Heart left ventricle (tissue), 13 donors: Measurements from ENCODE around the gene GABBR2.

Source experiments
- CTCF ChIP-seq, 12 donors: fragments of 200-600 bp; sonication (generic) in 4 of 12; IDR thresholded peaks; one replicate each; pipeline versions ENCODE4 v1.5.0 to v1.8.0; 2018 to 2022; ENCODE audit warnings: antibody characterized with exemption in 12 of 12, mild to moderate bottlenecking in 5 of 12
- POLR2A ChIP-seq, 2 donors: fragments of 450-650 bp; IDR thresholded peaks; one replicate each; pipeline ENCODE4 v1.6.1; 2017; ENCODE audit warnings: antibody characterized with exemption in 2 of 2, mild to moderate bottlenecking in 2 of 2, moderate library complexity in 2 of 2
- donor health status: ischemic (EF 13 %, LVEDD 7.1; RV severe dilation, severe dysfunction).
- donor health status: DM: no; HTN: yes; CAD: no.
- donor health status: DM: no; HTN: no; CAD: no.
- donor health status: ischemic (EF 25% LVEDD 6.9; RV normal size, moderate dysfunction).
- donor health status: ischemic (EF 25% LVEDD 5.7; RV mildly dilated, moderate dysfunction).
- donor health status: ischemic (EF 35%, LVEDD 5.7; RV mildly dilated, moderate dysfunction).
- donor health status: nonischemic (EF 11% LVEDD 7.7; RV severe dilation, severe dysfunction).
- donor health status: DM: yes; HTN: yes; CAD: no.
- donor health status: PGD.
- donor health status: ischemic (EF 29% LVEDD 5.4; RV normal size, mild dysfunction).
- donor health status: nonischemic (EF 23%, LVEDD 6.1; RV moderate dilation, normal function).

- TF ChIP-seq CTCF (IDR thresholded peaks at IDR 0.05): no peak
- TF ChIP-seq POLR2A (IDR thresholded peaks at IDR 0.05): no peak
These were observed 68.3 kb downstream of the GABBR2 start for GRCh38 chr9:98640394-98640793.
